Measurements from ENCODE around the gene LCOR.
"Not testable (repeated sequence)": the region's sequence is repeated elsewhere in the genome, so short reads cannot be mapped to it uniquely, and the experiment has no call there.

The LCOR gene

DNA sequence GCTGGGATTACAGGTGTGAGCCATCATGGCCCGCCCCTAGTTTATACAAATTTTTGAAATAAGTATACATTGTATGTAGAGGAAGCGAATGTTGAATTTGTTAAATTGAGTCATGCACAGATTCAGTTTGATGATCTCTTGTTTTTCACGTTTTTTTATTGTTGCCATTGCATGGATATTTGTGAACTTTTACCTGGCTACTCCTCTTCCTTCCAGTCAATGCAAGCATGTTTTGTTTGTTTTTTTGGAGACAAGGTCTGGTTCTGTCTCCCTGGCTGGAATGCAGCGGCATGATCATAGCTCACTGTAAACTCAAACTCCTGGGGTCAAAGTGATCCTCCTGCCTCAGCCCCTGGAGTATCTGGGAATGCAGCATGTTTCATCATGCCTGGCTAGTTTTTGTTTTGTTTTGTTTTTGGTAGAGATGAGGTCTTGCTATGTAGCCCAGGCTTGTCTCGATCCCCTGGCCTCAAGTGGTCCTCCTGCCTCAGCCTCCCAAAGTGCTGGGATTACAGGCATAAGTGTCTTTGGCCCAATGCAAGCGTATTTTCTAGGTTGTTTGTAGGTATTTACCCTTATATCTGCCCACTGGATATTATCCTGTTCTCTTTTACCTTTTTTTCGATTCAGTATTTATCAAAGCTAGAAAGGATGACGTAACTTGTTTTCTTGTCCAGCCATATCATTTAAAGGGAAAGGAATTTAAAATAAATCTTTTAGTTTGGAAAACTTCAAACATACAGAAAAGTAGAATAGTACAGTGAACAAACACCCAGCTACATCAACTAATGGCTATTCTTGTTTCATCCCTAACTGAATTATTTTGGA is 11.0 kb downstream of the LCOR start:
- Mint-ChIP-seq H3K4me1 (peaks cover 7% of the 10 kb centered on the region), H3K4me3 (no peak overlapping the region), H3K9me3 (peaks cover 15% of the 10 kb centered on the region), H3K27me3 (ENCODE audit: low read depth, poor library complexity) (no peaks in the 10 kb centered on the region), H3K36me3 (ENCODE audit: low read depth) (peaks cover 52% of the 10 kb centered on the region), H3K27ac (peak overlapping the region; percentile 52)
- TF ChIP-seq, protein P1, sequence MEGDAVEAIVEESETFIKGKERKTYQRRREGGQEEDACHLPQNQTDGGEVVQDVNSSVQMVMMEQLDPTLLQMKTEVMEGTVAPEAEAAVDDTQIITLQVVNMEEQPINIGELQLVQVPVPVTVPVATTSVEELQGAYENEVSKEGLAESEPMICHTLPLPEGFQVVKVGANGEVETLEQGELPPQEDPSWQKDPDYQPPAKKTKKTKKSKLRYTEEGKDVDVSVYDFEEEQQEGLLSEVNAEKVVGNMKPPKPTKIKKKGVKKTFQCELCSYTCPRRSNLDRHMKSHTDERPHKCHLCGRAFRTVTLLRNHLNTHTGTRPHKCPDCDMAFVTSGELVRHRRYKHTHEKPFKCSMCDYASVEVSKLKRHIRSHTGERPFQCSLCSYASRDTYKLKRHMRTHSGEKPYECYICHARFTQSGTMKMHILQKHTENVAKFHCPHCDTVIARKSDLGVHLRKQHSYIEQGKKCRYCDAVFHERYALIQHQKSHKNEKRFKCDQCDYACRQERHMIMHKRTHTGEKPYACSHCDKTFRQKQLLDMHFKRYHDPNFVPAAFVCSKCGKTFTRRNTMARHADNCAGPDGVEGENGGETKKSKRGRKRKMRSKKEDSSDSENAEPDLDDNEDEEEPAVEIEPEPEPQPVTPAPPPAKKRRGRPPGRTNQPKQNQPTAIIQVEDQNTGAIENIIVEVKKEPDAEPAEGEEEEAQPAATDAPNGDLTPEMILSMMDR (IDR thresholded peaks at IDR 0.05) = no peak
- DNase-seq = no peak

DNA sequence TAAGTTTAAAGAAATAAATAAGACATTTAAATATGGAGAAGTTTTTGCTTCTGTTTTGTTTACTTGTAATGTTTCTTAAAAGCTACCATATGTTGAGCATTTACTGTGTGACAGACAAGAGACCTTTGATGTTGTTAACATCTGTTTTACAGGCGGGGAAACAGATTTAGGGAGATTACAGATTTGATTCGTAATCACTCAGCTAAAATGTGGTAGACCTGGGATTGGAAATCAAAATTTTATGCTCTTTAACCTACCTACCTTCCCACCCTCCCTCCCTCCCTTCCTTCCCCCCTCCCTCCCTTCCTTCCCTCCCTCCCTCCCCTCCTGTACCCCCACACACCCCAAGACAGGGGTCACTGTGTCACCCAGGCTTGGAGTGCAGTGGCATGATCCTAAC is 11.7 kb downstream of the LCOR start:
- TF ChIP-seq, protein P1 (IDR thresholded peaks at IDR 0.05) = no peak
- Mint-ChIP-seq H3K36me3 (ENCODE audit: low read depth) (peaks cover 45% of the 10 kb centered on the region), H3K4me3 (no peak overlapping the region), H3K27me3 (ENCODE audit: low read depth, poor library complexity) (no peaks in the 10 kb centered on the region), H3K9me3 (peaks cover 9% of the 10 kb centered on the region), H3K4me1 (peaks cover 7% of the 10 kb centered on the region), H3K27ac (no peak overlapping the region)
- no peak for DNase-seq

DNA sequence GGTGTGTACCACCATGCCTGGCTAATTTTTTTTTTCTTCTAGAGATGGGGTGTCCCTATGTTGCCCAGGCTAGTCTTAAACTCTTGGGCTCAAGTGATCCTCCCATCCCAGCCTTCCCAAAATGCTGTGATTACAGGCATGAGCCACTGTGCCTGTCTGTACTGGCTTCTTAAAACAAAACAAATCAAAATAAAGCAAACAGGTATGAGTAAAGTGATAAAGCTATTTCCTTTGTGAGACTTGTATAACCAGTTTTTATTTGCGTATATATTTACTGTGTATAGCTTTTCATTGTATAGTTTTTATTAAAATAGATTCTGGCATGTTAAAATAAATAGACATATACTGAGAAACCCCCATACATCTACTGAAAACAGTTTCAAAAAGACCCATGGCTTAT is 14.3 kb downstream of the LCOR start:
- Mint-ChIP-seq H3K27me3 (ENCODE audit: low read depth, poor library complexity) (no peaks in the 10 kb centered on the region), H3K4me3 (no peak overlapping the region), H3K27ac (no peak overlapping the region), H3K4me1 (peaks cover 7% of the 10 kb centered on the region), H3K36me3 (ENCODE audit: low read depth) (peaks cover 45% of the 10 kb centered on the region), H3K9me3 (peaks cover 5% of the 10 kb centered on the region)
- TF ChIP-seq, protein P1 (IDR thresholded peaks at IDR 0.05) = no peak
- DNase-seq = no peak

DNA sequence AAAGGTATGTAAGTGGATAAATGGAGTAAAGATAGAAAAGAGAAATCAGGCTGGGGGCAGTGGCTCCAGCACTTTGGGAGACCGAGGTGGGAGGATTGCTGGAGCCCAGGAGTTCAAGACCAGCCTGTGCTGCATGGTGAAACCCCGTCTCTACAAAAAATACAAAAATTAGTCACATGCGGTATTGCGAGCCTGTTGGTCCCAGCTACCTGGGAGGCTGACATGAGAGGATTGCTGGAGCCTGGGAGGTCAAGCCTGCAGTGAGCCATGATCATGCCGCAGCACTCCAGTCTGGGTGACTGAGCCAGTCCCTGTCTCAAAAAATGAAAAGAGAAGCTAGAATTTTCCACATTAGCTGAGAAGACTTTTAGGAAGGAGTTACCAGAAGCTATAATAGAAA is 14.8 kb downstream of the LCOR start:
- Mint-ChIP-seq H3K36me3 (ENCODE audit: low read depth) (peaks cover 46% of the 10 kb centered on the region), H3K9me3 (peaks cover 5% of the 10 kb centered on the region), H3K4me1 (peaks cover 7% of the 10 kb centered on the region), H3K27me3 (ENCODE audit: low read depth, poor library complexity) (no peaks in the 10 kb centered on the region), H3K27ac (no peak overlapping the region), H3K4me3 (no peak overlapping the region)
- no peak for DNase-seq
- TF ChIP-seq, protein P1 (IDR thresholded peaks at IDR 0.05) = no peak

DNA sequence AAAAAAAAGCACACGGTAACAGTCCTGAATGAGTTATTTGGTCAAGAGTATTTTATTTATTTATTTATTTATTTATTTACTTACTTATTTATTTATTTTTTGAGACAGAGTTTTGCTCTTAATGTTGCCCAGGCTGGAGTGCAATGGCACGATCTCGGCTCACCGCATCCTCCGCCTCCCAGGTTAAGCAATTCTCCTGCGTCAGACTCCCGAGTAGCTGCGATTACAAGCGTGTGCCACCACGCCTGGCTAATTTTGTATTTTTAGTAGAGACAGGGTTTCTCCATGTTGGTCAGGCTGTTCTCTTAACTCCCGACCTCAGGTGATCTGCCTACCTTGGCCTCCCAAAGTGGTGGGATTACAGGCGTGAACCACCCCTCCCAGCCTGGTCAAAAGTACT is 15.3 kb downstream of the LCOR start:
- H3K4me3 Mint-ChIP-seq; H3K27me3 Mint-ChIP-seq (ENCODE audit: low read depth, poor library complexity); H3K4me1 Mint-ChIP-seq; H3K9me3 Mint-ChIP-seq; DNase-seq: not testable (repeated sequence)
- H3K36me3 Mint-ChIP-seq (ENCODE audit: low read depth) = peaks cover 48% of the 10 kb centered on the region
- H3K27ac Mint-ChIP-seq = peak overlapping the region; percentile 83

DNA sequence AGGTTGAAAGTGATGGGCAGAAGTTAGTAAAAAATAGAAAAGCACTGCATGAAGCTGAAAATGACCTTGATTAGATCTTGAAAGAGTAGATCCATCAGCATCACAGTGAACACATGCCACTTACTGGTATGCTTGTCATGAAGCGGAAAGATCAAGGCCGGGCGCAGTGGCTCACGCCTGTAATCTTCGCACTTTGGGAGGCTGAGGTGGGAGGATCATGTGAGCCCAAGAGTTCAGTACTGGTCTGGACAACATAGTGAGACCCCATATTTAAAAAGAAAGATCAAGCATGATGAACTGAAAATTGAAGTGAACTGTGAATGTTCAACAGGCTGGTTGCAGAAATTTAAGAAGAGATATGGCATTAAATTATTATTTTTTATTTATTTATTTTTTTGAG is 18.0 kb downstream of the LCOR start:
- Mint-ChIP-seq H3K27ac (no peak overlapping the region), H3K4me1 (peaks cover 5% of the 10 kb centered on the region), H3K9me3 (no peaks in the 10 kb centered on the region), H3K4me3 (no peak overlapping the region), H3K36me3 (ENCODE audit: low read depth) (peaks cover 49% of the 10 kb centered on the region), H3K27me3 (ENCODE audit: low read depth, poor library complexity) (no peaks in the 10 kb centered on the region)
- no peak for DNase-seq
- TF ChIP-seq, protein P1 (IDR thresholded peaks at IDR 0.05) = no peak
